Measurements from ENCODE around the gene FARS2. TPM values are rescaled to one million over a fixed set of nuclear protein-coding genes. Genes with fewer than 3 reads are reported as not detected.

FARS2 gene
- total and polyA plus RNA-seq, 2 donors (not counting 3 experiments of a cell fraction or from before 2014, with no cell fraction given): 20.2 to 20.5 TPM

- H3K4me3 ChIP-seq (replicated peaks in 1 of 3; ENCODE audit: insufficient read depth in 1 of 3, low read depth in 1 of 3, low read length in 3 of 3): no peak overlapping the region
- FAIRE-seq: peak; percentile 54
- no peaks in the 10 kb centered on the region for H3K79me2 ChIP-seq (ENCODE audit: control insufficient read depth, insufficient read depth, low read length)
- intact Hi-C loops (cut with micrococcal nuclease) (no loop called here), dilution Hi-C loops (cut with MboI; ENCODE audit: extremely low pct_ligation_motif_present, low sequenced_read_pairs) (no loop called here)
- H3K27me3 ChIP-seq (ENCODE audit: control insufficient read depth in 2 of 2, insufficient read depth in 2 of 2, low read length in 2 of 2): no peaks in the 10 kb centered on the region
- peak; percentile 41 for DNase-seq (ENCODE audit: low read depth, low spot score)
- no peaks in the 10 kb centered on the region for H4K20me1 ChIP-seq (replicated peaks; ENCODE audit: control insufficient read depth, extremely low read depth, insufficient read depth, low read length)
- BruUV-seq (replicated peaks): no TSS peak
- POLR2A ChIA-PET: no interaction called here
- no peak overlapping the region for H2AFZ ChIP-seq (ENCODE audit: low read depth, low read length)
- no peak overlapping the region for H3K4me2 ChIP-seq (ENCODE audit: insufficient read depth, low read length)
- H3K27ac ChIP-seq (ENCODE audit: insufficient read depth, low read depth, low read length): no peak overlapping the region
- CTCF ChIA-PET: interaction anchor here (1.3 to 2.7 kb wide), 3 partner anchors 9 to 21 kb away, joined by 3 to 6 read pairs (median 5); no protein-coding TSS in a partner anchor
- H3K9me1 ChIP-seq (replicated peaks; ENCODE audit: control insufficient read depth, extremely low read depth, insufficient read depth, low read length): no peaks in the 10 kb centered on the region
- H3K4me1 ChIP-seq (ENCODE audit: control insufficient read depth, extremely low read depth, insufficient read depth, low read length): no peaks in the 10 kb centered on the region
- H3K9me3 ChIP-seq (replicated peaks; ENCODE audit: control insufficient read depth, insufficient read depth, low read length): no peaks in the 10 kb centered on the region
- no peak for TF ChIP-seq JUN (IDR thresholded peaks at IDR 0.05; ENCODE audit: borderline replicate concordance, insufficient read depth, insufficient read length, low read depth)
- TF ChIP-seq POLR2A (IDR thresholded peaks at IDR 0.05; ENCODE audit: low read depth, low read length): no peak
- no peak for TF ChIP-seq MAX (IDR thresholded peaks at IDR 0.05; ENCODE audit: insufficient read depth, insufficient read length)
- TF ChIP-seq GATA2 (IDR thresholded peaks at IDR 0.05; ENCODE audit: insufficient read depth, insufficient read length, low read depth, low read length): no peak
- no peak for TF ChIP-seq CTCF (IDR thresholded peaks at IDR 0.05; ENCODE audit: extremely low read depth in 1 of 2, insufficient read depth in 1 of 2, low read depth in 1 of 2, low read length in 2 of 2)
- no peak for TF ChIP-seq MYC (IDR thresholded peaks at IDR 0.05; ENCODE audit: low read depth, low read length)
- TF ChIP-seq EZH2 (IDR thresholded peaks at IDR 0.05; ENCODE audit: borderline replicate concordance, low read depth, low read length, severe bottlenecking): no peak
- no peak for TF ChIP-seq FOS (IDR thresholded peaks at IDR 0.05; ENCODE audit: borderline replicate concordance, insufficient read depth, low read length)
- no peak for TF ChIP-seq POLR2AphosphoS5 (IDR thresholded peaks at IDR 0.05; ENCODE audit: insufficient read depth, low read depth, low read length)
- no peak overlapping the region for H3K9ac ChIP-seq (replicated peaks; ENCODE audit: extremely low read depth, insufficient read depth, low read length)
- H3K36me3 ChIP-seq (ENCODE audit: control insufficient read depth in 2 of 2, extremely low read depth in 1 of 2, insufficient read depth in 2 of 2, low read length in 2 of 2): no peaks in the 10 kb centered on the region
Observed at GRCh38 chr6:5343998-5344397, 82.7 kb downstream of the FARS2 start.
